Colonic mucosa (tissue), 4 donors: ENCODE measurements around the gene ACP2. TPM values are rescaled to one million over a fixed set of nuclear protein-coding genes. Genes with fewer than 3 reads are reported as not detected.
A peak's percentile ranks its signal among the peaks of the same experiment; 100 is the strongest.

Experiments used
- DNase-seq: peaks from one replicate; pipeline ENCODE4 v3.0.0-alpha.2; 2020
- H3K27ac ChIP-seq: fragments of 200-600 bp; one replicate; pipeline ENCODE4 v1.8.0; 2021
- H3K27me3 ChIP-seq: fragments of 200-600 bp; one replicate; pipeline ENCODE4 v1.8.0; 2021
- H3K36me3 ChIP-seq: fragments of 200-600 bp; one replicate; pipeline ENCODE4 v1.8.0; 2021
- H3K4me1 ChIP-seq: fragments of 200-600 bp; one replicate; pipeline ENCODE4 v1.8.0; 2021; ENCODE audit warnings: mild to moderate bottlenecking
- H3K4me3 ChIP-seq: fragments of 200-600 bp; one replicate; pipeline ENCODE4 v1.8.0; 2021
- H3K9ac ChIP-seq, 2 donors: one replicate each; pipeline ENCODE4 v1.7.0; 2013; ENCODE audit warnings: control low read depth in 2 of 2, low read depth in 2 of 2, low read length in 2 of 2
- H3K9me3 ChIP-seq: fragments of 200-600 bp; one replicate; pipeline ENCODE4 v1.8.0; 2021
- CTCF ChIP-seq: fragments of 200-600 bp; IDR thresholded peaks from one replicate; pipeline ENCODE4 v1.8.0; 2022; ENCODE audit warnings: antibody characterized with exemption, mild to moderate bottlenecking
- intact Hi-C: fragments of 100-400 bp; cut with DNase I; formaldehyde crosslinking; loops from one replicate; pipeline ENCODE4 v1.14.1; 2022
- total RNA-seq, 2 donors: library from RNA; stranded (reverse); fragmentation: NEBNext Ultra II Directional in 1 of 2; extraction: Animal tissue kit (Norgen Biotek cat#: 25700) in 1 of 2; gene quantifications; one replicate each; pipeline ENCODE4 v1.2.1, GENCODE V29; 2021
- donor health status: healthy.
- donor health status: DM: no; HTN: no; CAD: no.
- donor health status: DM: no; HTN: no; CAD: no.

Gene ACP2
- total RNA-seq, 2 donors from 2014 or later = 35.3 to 39.7 TPM

DNA sequence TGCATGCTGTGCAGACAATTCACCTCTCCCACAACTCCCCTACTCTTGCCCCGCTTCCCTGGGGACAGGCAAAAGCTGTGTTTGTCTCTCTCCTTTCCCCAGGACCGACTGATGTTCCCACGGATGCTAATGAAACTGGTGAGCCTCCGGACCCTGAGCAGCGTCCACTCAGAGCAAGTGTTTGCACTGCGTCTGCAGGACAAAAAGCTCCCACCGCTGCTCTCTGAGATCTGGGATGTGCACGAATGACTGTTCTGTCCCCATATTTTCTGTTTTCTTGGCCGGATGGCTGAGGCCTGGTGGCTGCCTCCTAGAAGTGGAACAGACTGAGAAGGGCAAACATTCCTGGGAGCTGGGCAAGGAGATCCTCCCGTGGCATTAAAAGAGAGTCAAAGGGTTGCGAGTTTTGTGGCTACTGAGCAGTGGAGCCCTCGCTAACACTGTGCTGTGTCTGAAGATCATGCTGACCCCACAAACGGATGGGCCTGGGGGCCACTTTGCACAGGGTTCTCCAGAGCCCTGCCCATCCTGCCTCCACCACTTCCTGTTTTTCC, 19.9 kb upstream of the ACP2 start:
- peaks cover 24% of the 10 kb centered on the region for H3K4me1 ChIP-seq
- TF ChIP-seq CTCF = no peak
- peak overlapping the region; percentile 95 for H3K27ac ChIP-seq
- no peaks in the 10 kb centered on the region for H3K9me3 ChIP-seq
- DNase-seq = no peak
- H3K36me3 ChIP-seq = no peaks in the 10 kb centered on the region
- intact Hi-C loops = no loop called here
- no peak overlapping the region for H3K4me3 ChIP-seq
- peak overlapping the region; percentile 14 to 87 for H3K9ac ChIP-seq
- H3K27me3 ChIP-seq = no peaks in the 10 kb centered on the region

DNA sequence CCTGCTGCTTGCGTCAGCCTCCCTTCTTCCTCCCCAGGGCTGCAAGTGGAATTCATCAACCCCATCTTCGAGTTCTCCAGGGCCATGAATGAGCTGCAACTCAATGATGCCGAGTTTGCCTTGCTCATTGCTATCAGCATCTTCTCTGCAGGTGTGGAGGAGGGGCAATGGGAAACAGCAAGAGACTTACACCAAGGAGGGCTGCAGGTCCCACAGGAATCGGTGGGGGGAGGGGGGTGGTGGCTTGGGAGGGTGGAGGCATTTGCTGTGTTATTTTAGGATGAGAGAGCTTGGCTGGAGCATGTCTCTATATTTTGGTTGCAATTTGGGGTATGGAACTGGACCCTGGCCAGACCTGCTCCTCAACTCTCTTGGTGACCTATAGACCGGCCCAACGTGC, 19.3 kb upstream of the ACP2 start:
- Histone ChIP-seq H3K9ac (peak overlapping the region in 1 of 2 donors; percentile 14), H3K4me1 (peaks cover 24% of the 10 kb centered on the region), H3K27ac (peak overlapping the region; percentile 95), H3K9me3 (no peaks in the 10 kb centered on the region), H3K27me3 (no peaks in the 10 kb centered on the region), H3K4me3 (no peak overlapping the region), H3K36me3 (no peaks in the 10 kb centered on the region)
- no peak for DNase-seq
- intact Hi-C loops = no loop called here
- no peak for TF ChIP-seq CTCF

- no peak for TF ChIP-seq CTCF
- Histone ChIP-seq H3K9ac (no peak overlapping the region), H3K4me1 (peaks cover 15% of the 10 kb centered on the region), H3K36me3 (no peaks in the 10 kb centered on the region), H3K27me3 (no peaks in the 10 kb centered on the region), H3K9me3 (no peaks in the 10 kb centered on the region), H3K4me3 (no peak overlapping the region), H3K27ac (no peak overlapping the region)
- DNase-seq = no peak
- intact Hi-C loops = no loop called here
These were observed 15.9 kb upstream of the ACP2 start for GRCh38 chr11:47264521-47264920.

GRCh38 chr11:47264119-47264518, 15.5 kb upstream of the ACP2 start:
- H3K27me3 ChIP-seq = no peaks in the 10 kb centered on the region
- H3K4me3 ChIP-seq = no peak overlapping the region
- no peak for TF ChIP-seq CTCF
- H3K4me1 ChIP-seq = peaks cover 15% of the 10 kb centered on the region
- no peaks in the 10 kb centered on the region for H3K36me3 ChIP-seq
- H3K9ac ChIP-seq = no peak overlapping the region
- H3K9me3 ChIP-seq = no peaks in the 10 kb centered on the region
- intact Hi-C loops = no loop called here
- no peak overlapping the region for H3K27ac ChIP-seq
- no peak for DNase-seq

- DNase-seq = no peak
- H3K9me3 ChIP-seq = no peaks in the 10 kb centered on the region
- intact Hi-C loops = loop anchor here (2.0 kb wide), 1 partner anchor 81 kb away; no protein-coding TSS in a partner anchor
- no peak overlapping the region for H3K4me3 ChIP-seq
- H3K27ac ChIP-seq = no peak overlapping the region
- no peak overlapping the region for H3K9ac ChIP-seq
- no peak for TF ChIP-seq CTCF
- no peaks in the 10 kb centered on the region for H3K36me3 ChIP-seq
- H3K4me1 ChIP-seq = peaks cover 10% of the 10 kb centered on the region
- H3K27me3 ChIP-seq = no peaks in the 10 kb centered on the region
These were observed 12.7 kb upstream of the ACP2 start for GRCh38 chr11:47261291-47261800.
